ENCODE results near the gene GBX1. TPM values are rescaled to one million over a fixed set of nuclear protein-coding genes. Genes with fewer than 3 reads are reported as not detected.

GBX1 gene
- polyA plus RNA-seq, 1 donor (not counting 4 experiments of a cell fraction or from before 2014, with no cell fraction given), result not detected

GRCh38 chr7:151195616-151196450 is 28.3 kb upstream of the GBX1 start:
- Histone ChIP-seq H3K4me2 (ENCODE audit: control insufficient read depth, extremely low read depth, insufficient read depth, low read depth, low read length) (no peak overlapping the region), H3K36me3 (ENCODE audit: control insufficient read depth in 2 of 2, extremely low read depth in 1 of 2, insufficient read depth in 2 of 2, low read length in 2 of 2) (no peaks in the 10 kb centered on the region), H3K27me3 (ENCODE audit: control insufficient read depth, extremely low read depth, insufficient read depth, low read length) (peaks cover 41% of the 10 kb centered on the region), H3K9me3 (ENCODE audit: control insufficient read depth, low read depth, low read length) (no peaks in the 10 kb centered on the region), H3K27ac (ENCODE audit: control insufficient read depth, insufficient read depth, low read length) (no peak overlapping the region), H4K20me1 (ENCODE audit: control insufficient read depth, extremely low read depth, insufficient read depth, low read length) (no peaks in the 10 kb centered on the region), H3K4me1 (ENCODE audit: control insufficient read depth, extremely low read depth, insufficient read depth, low read length) (no peaks in the 10 kb centered on the region), H3K9ac (ENCODE audit: control insufficient read depth, extremely low read depth, insufficient read depth, low read length) (no peak overlapping the region), H3K79me2 (ENCODE audit: control insufficient read depth, insufficient read depth, low read length) (no peaks in the 10 kb centered on the region), H3K4me3 (ENCODE audit: control insufficient read depth in 2 of 3, extremely low read depth in 1 of 3, insufficient read depth in 2 of 3, low read depth in 1 of 3, low read length in 3 of 3) (no peak overlapping the region), H3K9me1 (ENCODE audit: control insufficient read depth, extremely low read depth, insufficient read depth, low read length) (no peaks in the 10 kb centered on the region), H2AFZ (ENCODE audit: control insufficient read depth, low read length) (no peak overlapping the region)
- TF ChIP-seq EZH2 (IDR thresholded peaks at IDR 0.05; ENCODE audit: low read length) (no peak), CTCF (optimal IDR thresholded peaks at IDR 0.05 in 1 of 3, IDR thresholded peaks at IDR 0.05 in 1 of 3, conservative IDR thresholded peaks at IDR 0.05 in 1 of 3; ENCODE audit: extremely low read depth in 1 of 3, insufficient read depth in 2 of 3, low read length in 3 of 3) (no peak)
- dilution Hi-C loops (cut with MboI; ENCODE audit: extremely low pct_ligation_motif_present, low sequenced_read_pairs), result no loop called here
- no peak for DNase-seq (ENCODE audit: low read depth, low spot score)
- FAIRE-seq, result no peak

GRCh38 chr7:151194188-151194587 is 26.7 kb upstream of the GBX1 start:
- H3K4me2 ChIP-seq (ENCODE audit: control insufficient read depth, extremely low read depth, insufficient read depth, low read depth, low read length), result no peak overlapping the region
- DNase-seq (ENCODE audit: low read depth, low spot score) (no peak), FAIRE-seq (no peak)
- dilution Hi-C loops (cut with MboI; ENCODE audit: extremely low pct_ligation_motif_present, low sequenced_read_pairs), result no loop called here
- no peaks in the 10 kb centered on the region for H3K4me1 ChIP-seq (ENCODE audit: control insufficient read depth, extremely low read depth, insufficient read depth, low read length)
- TF ChIP-seq EZH2 (IDR thresholded peaks at IDR 0.05; ENCODE audit: low read length) (no peak), CTCF (optimal IDR thresholded peaks at IDR 0.05 in 1 of 3, IDR thresholded peaks at IDR 0.05 in 1 of 3, conservative IDR thresholded peaks at IDR 0.05 in 1 of 3; ENCODE audit: extremely low read depth in 1 of 3, insufficient read depth in 2 of 3, low read length in 3 of 3) (no peak)
- no peak overlapping the region for H3K4me3 ChIP-seq (ENCODE audit: control insufficient read depth in 2 of 3, extremely low read depth in 1 of 3, insufficient read depth in 2 of 3, low read depth in 1 of 3, low read length in 3 of 3)
- no peak overlapping the region for H3K9ac ChIP-seq (ENCODE audit: control insufficient read depth, extremely low read depth, insufficient read depth, low read length)
- H3K27ac ChIP-seq (ENCODE audit: control insufficient read depth, insufficient read depth, low read length), result no peak overlapping the region
- H3K9me3 ChIP-seq (ENCODE audit: control insufficient read depth, low read depth, low read length), result no peaks in the 10 kb centered on the region
- peaks cover 41% of the 10 kb centered on the region for H3K27me3 ChIP-seq (ENCODE audit: control insufficient read depth, extremely low read depth, insufficient read depth, low read length)
- H3K36me3 ChIP-seq (ENCODE audit: control insufficient read depth in 2 of 2, extremely low read depth in 1 of 2, insufficient read depth in 2 of 2, low read length in 2 of 2), result no peaks in the 10 kb centered on the region
- no peaks in the 10 kb centered on the region for H4K20me1 ChIP-seq (ENCODE audit: control insufficient read depth, extremely low read depth, insufficient read depth, low read length)
- no peak overlapping the region for H2AFZ ChIP-seq (ENCODE audit: control insufficient read depth, low read length)
- H3K9me1 ChIP-seq (ENCODE audit: control insufficient read depth, extremely low read depth, insufficient read depth, low read length), result no peaks in the 10 kb centered on the region
- H3K79me2 ChIP-seq (ENCODE audit: control insufficient read depth, insufficient read depth, low read length), result no peaks in the 10 kb centered on the region
